Measurements from ENCODE around the gene PISD.

DNA sequence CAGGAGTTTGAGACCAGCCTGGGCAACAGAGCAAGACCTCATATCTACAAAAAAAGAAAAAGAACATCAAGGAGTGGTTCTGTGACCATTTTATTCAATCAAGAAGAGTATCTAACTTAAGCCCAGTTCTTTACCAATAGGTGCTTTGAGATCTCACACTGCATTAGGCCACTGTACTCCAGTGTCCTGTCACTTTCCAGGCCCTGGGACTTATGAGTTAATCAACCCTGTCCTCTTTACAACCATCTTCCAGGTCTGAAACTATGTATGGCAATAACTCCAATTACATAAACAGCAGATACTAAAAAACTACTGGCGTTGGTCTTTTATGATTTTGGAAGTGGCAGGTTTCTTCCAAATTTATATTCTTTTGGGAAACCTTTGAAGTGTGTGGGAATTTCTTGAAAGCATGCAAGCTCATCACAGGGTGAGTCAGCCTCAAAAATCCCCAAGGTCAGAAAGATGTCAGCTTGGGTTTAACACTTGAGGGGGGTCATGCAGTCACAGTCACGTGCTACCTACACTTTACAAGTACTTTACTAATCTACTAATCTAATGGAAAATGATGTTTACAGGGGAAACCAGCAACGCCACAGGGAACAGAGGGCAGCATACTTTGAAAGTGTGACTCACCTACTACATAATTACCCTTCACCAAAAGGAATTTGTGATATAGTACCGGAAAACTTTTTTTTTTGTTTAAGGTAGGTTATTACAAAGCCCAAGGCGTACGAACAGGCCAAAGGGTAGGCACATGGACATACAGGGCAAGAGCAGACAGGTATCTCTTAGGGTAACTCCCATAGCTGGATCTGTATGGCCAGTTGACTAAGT, 15.6 kb downstream of the PISD start:
- TF ChIP-seq, protein P1, sequence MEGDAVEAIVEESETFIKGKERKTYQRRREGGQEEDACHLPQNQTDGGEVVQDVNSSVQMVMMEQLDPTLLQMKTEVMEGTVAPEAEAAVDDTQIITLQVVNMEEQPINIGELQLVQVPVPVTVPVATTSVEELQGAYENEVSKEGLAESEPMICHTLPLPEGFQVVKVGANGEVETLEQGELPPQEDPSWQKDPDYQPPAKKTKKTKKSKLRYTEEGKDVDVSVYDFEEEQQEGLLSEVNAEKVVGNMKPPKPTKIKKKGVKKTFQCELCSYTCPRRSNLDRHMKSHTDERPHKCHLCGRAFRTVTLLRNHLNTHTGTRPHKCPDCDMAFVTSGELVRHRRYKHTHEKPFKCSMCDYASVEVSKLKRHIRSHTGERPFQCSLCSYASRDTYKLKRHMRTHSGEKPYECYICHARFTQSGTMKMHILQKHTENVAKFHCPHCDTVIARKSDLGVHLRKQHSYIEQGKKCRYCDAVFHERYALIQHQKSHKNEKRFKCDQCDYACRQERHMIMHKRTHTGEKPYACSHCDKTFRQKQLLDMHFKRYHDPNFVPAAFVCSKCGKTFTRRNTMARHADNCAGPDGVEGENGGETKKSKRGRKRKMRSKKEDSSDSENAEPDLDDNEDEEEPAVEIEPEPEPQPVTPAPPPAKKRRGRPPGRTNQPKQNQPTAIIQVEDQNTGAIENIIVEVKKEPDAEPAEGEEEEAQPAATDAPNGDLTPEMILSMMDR (IDR thresholded peaks at IDR 0.05 in 4 of 5, conservative IDR thresholded peaks at IDR 0.05 in 1 of 5), result no peak
- TF ChIP-seq POLR2A (IDR thresholded peaks at IDR 0.05), result no peak
